Measurements from ENCODE around the gene NGRN. TPM values are rescaled to one million over a fixed set of nuclear protein-coding genes. Genes with fewer than 3 reads are reported as not detected.

The NGRN gene
- 10 to 100 TPM; 49.8 to 66.8 (median 58.4) TPM for total RNA-seq

- 0% methylated on average over 51 to 59 of the region's 59 CpGs for WGBS, 2 donors
- TF ChIP-seq POLR2A (IDR thresholded peaks at IDR 0.05) = peak in 1 of 2 donors; percentile 61
- no peak for TF ChIP-seq CTCF (IDR thresholded peaks at IDR 0.05)
- peak; percentile 92 to 99 for DNase-seq (ENCODE audit: low spot score in 2 of 2)
Observed at GRCh38 chr15:90265271-90266060, at the start of gene NGRN. Gene NGRN, plus strand, starts transcription at chr15:90265672. Its CDS starts 41 bp downstream, at chr15:90265713.

GRCh38 chr15:90217671-90218394 is 47.6 kb upstream of the NGRN start:
- TF ChIP-seq CTCF (IDR thresholded peaks at IDR 0.05) (no peak), POLR2A (IDR thresholded peaks at IDR 0.05) (no peak)

More at GRCh38 chr15:90265271-90266060, at the start of gene NGRN:
- intact Hi-C loops (cut with DNase I; ENCODE audit: low total_unique reads) = no loop called here
- H3K4me3 ChIP-seq (ENCODE audit: low read depth, poor library complexity, severe bottlenecking) = peak within 1 kb of the TSS; percentile 58

GRCh38 chr15:90219421-90220141 is 45.9 kb upstream of the NGRN start:
- intact Hi-C loops (cut with DNase I; ENCODE audit: low total_unique reads) = no loop called here
- WGBS, 2 donors = 68 to 70% methylated on average over 8 to 17 of the region's 17 CpGs
- no peak for TF ChIP-seq POLR2A (IDR thresholded peaks at IDR 0.05)
- no peak for TF ChIP-seq CTCF (IDR thresholded peaks at IDR 0.05)
- no peak for DNase-seq (ENCODE audit: low spot score in 2 of 2)
- H3K4me3 ChIP-seq (ENCODE audit: low read depth, poor library complexity, severe bottlenecking) = no peak overlapping the region

More at GRCh38 chr15:90217671-90218394, 47.6 kb upstream of the NGRN start:
- no peak for DNase-seq (ENCODE audit: low spot score in 2 of 2)
- intact Hi-C loops (cut with DNase I; ENCODE audit: low total_unique reads) = no loop called here
- 72 to 82% methylated on average over 9 of the region's 9 CpGs for WGBS, 2 donors
- no peak overlapping the region for H3K4me3 ChIP-seq (ENCODE audit: low read depth, poor library complexity, severe bottlenecking)

- intact Hi-C loops (cut with DNase I; ENCODE audit: low total_unique reads) = no loop called here
- no peak overlapping the region for H3K4me3 ChIP-seq (ENCODE audit: low read depth, poor library complexity, severe bottlenecking)
- peak in 1 of 2 donors; percentile 91 for DNase-seq (ENCODE audit: low spot score in 2 of 2)
- TF ChIP-seq CTCF (IDR thresholded peaks at IDR 0.05) (peak in 1 of 3 donors; percentile 47), POLR2A (IDR thresholded peaks at IDR 0.05) (no peak)
- WGBS, 2 donors = 48 to 62% methylated on average over 12 to 14 of the region's 14 CpGs
Observed at GRCh38 chr15:90221246-90221900, 44.1 kb upstream of the NGRN start.

GRCh38 chr15:90222547-90222946 is 42.9 kb upstream of the NGRN start:
- 88 to 89% methylated on average over 2 of the region's 2 CpGs for WGBS, 2 donors
- DNase-seq (ENCODE audit: low spot score in 2 of 2) = no peak

More at GRCh38 chr15:90222547-90222946, 42.9 kb upstream of the NGRN start:
- intact Hi-C loops (cut with DNase I; ENCODE audit: low total_unique reads) = no loop called here
- no peak overlapping the region for H3K4me3 ChIP-seq (ENCODE audit: low read depth, poor library complexity, severe bottlenecking)
- TF ChIP-seq CTCF (IDR thresholded peaks at IDR 0.05) = no peak
- TF ChIP-seq POLR2A (IDR thresholded peaks at IDR 0.05) = no peak
